Gastroesophageal sphincter (tissue), 3 donors: ENCODE data around the gene HLA-DPA1.

Source experiments
- EP300 ChIP-seq: sonication (generic); formaldehyde crosslinking; IDR thresholded peaks from one replicate; pipeline ENCODE4 v1.6.1; 2017; ENCODE audit warnings: antibody characterized with exemption, mild to moderate bottlenecking
- POLR2A ChIP-seq, 2 donors: fragments of 450-650 bp; IDR thresholded peaks; one replicate each; pipeline ENCODE4 v1.6.1; 2017; ENCODE audit warnings: antibody characterized with exemption in 2 of 2, mild to moderate bottlenecking in 2 of 2, moderate library complexity in 1 of 2
- TF ChIP-seq, protein P1 (sequence below), 4 experiments: fragments of 200-600 bp in 2 of 4; fragments of 450-650 bp in 2 of 4; sonication (generic) in 1 of 4; IDR thresholded peaks; one replicate each; pipeline ENCODE4 v1.5.1; 2017 to 2019; ENCODE audit warnings: antibody characterized with exemption in 4 of 4, mild to moderate bottlenecking in 2 of 4, moderate library complexity in 2 of 4

DNA sequence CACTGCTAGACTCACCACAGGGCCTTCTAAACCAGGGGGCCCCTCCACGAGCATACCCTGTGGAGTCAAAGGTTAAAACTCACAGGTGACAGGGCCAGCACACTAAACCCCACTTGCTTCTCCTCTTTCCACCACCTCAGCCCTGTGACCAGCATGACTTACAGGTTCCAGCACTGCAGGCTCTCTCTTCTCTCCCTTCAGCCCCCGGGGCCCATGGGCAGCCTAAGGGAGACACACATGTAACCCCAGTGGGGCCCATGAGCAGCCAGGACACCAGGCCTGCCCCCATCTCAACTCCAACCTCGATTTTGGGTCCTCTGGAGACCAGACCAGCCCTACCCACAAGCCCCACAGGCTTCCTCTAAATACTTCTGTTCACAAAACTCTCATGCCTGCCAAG is 30.3 kb upstream of the HLA-DPA1 start:
- TF ChIP-seq POLR2A (IDR thresholded peaks at IDR 0.05) = no peak
- no peak for TF ChIP-seq EP300
- TF ChIP-seq, protein P1, sequence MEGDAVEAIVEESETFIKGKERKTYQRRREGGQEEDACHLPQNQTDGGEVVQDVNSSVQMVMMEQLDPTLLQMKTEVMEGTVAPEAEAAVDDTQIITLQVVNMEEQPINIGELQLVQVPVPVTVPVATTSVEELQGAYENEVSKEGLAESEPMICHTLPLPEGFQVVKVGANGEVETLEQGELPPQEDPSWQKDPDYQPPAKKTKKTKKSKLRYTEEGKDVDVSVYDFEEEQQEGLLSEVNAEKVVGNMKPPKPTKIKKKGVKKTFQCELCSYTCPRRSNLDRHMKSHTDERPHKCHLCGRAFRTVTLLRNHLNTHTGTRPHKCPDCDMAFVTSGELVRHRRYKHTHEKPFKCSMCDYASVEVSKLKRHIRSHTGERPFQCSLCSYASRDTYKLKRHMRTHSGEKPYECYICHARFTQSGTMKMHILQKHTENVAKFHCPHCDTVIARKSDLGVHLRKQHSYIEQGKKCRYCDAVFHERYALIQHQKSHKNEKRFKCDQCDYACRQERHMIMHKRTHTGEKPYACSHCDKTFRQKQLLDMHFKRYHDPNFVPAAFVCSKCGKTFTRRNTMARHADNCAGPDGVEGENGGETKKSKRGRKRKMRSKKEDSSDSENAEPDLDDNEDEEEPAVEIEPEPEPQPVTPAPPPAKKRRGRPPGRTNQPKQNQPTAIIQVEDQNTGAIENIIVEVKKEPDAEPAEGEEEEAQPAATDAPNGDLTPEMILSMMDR (IDR thresholded peaks at IDR 0.05) = no peak
